HEK293 (cell line): ENCODE data around the gene EVI5.

Source experiments
- BCL11B ChIP-seq: fragments of 450-650 bp; formaldehyde crosslinking; IDR thresholded peaks from 2 replicates; pipeline ENCODE4 v1.5.1; 2016; ENCODE audit warnings: low read depth, missing biosample characterization, missing genetic modification characterization
- ELK4 ChIP-seq: IDR thresholded peaks from 2 replicates; pipeline ENCODE4 v1.6.1; 2011; ENCODE audit warnings: mild to moderate bottlenecking, low read depth, low read length, borderline replicate concordance
- GLI2 ChIP-seq: fragments of 450-650 bp; formaldehyde crosslinking; IDR thresholded peaks from 2 replicates; pipeline ENCODE4; 2017; ENCODE audit warnings: missing biosample characterization, missing genetic modification characterization, low read depth, borderline replicate concordance
- GLIS1 ChIP-seq: fragments of 450-650 bp; formaldehyde crosslinking; IDR thresholded peaks from 2 replicates; pipeline ENCODE4 v1.5.1; 2016; ENCODE audit warnings: missing biosample characterization, missing genetic modification characterization
- HOXA7 ChIP-seq: sonication (generic); formaldehyde crosslinking; IDR thresholded peaks from 2 replicates; pipeline ENCODE4 v1.8.1; 2022; ENCODE audit warnings: missing genetic modification reagents, borderline replicate concordance
- KLF1 ChIP-seq: fragments of 450-650 bp; formaldehyde crosslinking; IDR thresholded peaks from 2 replicates; pipeline ENCODE4 v1.5.1; 2016; ENCODE audit warnings: missing biosample characterization, missing genetic modification characterization
- KLF16 ChIP-seq: fragments of 450-650 bp; formaldehyde crosslinking; IDR thresholded peaks from 2 replicates; pipeline ENCODE4 v1.5.1; 2017; ENCODE audit warnings: missing biosample characterization, missing genetic modification characterization
- SCRT1 ChIP-seq: fragments of 450-650 bp; formaldehyde crosslinking; IDR thresholded peaks from 2 replicates; pipeline ENCODE4 v1.5.1; 2016; ENCODE audit warnings: missing biosample characterization, missing genetic modification characterization, borderline replicate concordance
- SP2 ChIP-seq: fragments of 450-650 bp; formaldehyde crosslinking; IDR thresholded peaks from 2 replicates; pipeline ENCODE4 v1.5.1; 2016; ENCODE audit warnings: missing biosample characterization, missing genetic modification characterization
- SP3 ChIP-seq: fragments of 450-650 bp; formaldehyde crosslinking; IDR thresholded peaks from 2 replicates; pipeline ENCODE4 v1.5.1; 2016; ENCODE audit warnings: missing biosample characterization, missing genetic modification characterization
- SP7 ChIP-seq: fragments of 450-650 bp; formaldehyde crosslinking; IDR thresholded peaks from 2 replicates; pipeline ENCODE4 v1.5.1; 2016; ENCODE audit warnings: missing biosample characterization, missing genetic modification characterization
- ZBTB6 ChIP-seq: fragments of 450-650 bp; formaldehyde crosslinking; IDR thresholded peaks from 2 replicates; pipeline ENCODE4 v1.5.1; 2017; ENCODE audit warnings: missing biosample characterization, missing genetic modification characterization
- ZBTB8A ChIP-seq: fragments of 450-650 bp; formaldehyde crosslinking; IDR thresholded peaks from 2 replicates; pipeline ENCODE4 v1.5.1; 2016; ENCODE audit warnings: missing biosample characterization, missing genetic modification characterization
- ZNF146 ChIP-seq: fragments of 450-650 bp; formaldehyde crosslinking; IDR thresholded peaks from 2 replicates; pipeline ENCODE4 v1.5.1; 2016; ENCODE audit warnings: missing biosample characterization, missing genetic modification characterization
- ZNF169 ChIP-seq: fragments of 450-650 bp; formaldehyde crosslinking; IDR thresholded peaks from 2 replicates; pipeline ENCODE4 v1.5.1; 2016; ENCODE audit warnings: missing biosample characterization, missing genetic modification characterization
- ZNF202 ChIP-seq: fragments of 450-650 bp; formaldehyde crosslinking; IDR thresholded peaks from 2 replicates; pipeline ENCODE4 v1.5.1; 2016; ENCODE audit warnings: missing biosample characterization, missing genetic modification characterization, borderline replicate concordance
- ZNF214 ChIP-seq: fragments of 450-650 bp; formaldehyde crosslinking; IDR thresholded peaks from 2 replicates; pipeline ENCODE4 v1.5.1; 2017; ENCODE audit warnings: missing biosample characterization, mild to moderate bottlenecking, missing genetic modification characterization, borderline replicate concordance
- ZNF266 ChIP-seq: fragments of 450-650 bp; formaldehyde crosslinking; IDR thresholded peaks from 2 replicates; pipeline ENCODE4 v1.5.1; 2016; ENCODE audit warnings: missing biosample characterization, missing genetic modification characterization, low read depth
- ZNF335 ChIP-seq: fragments of 450-650 bp; formaldehyde crosslinking; conservative IDR thresholded peaks from 2 replicates; pipeline ENCODE4 v1.5.1; 2016; ENCODE audit warnings: missing biosample characterization, missing genetic modification characterization
- ZNF354C ChIP-seq: fragments of 450-650 bp; formaldehyde crosslinking; IDR thresholded peaks from 2 replicates; pipeline ENCODE4 v1.5.1; 2016; ENCODE audit warnings: missing biosample characterization, missing genetic modification characterization, low read depth, borderline replicate concordance
- ZNF391 ChIP-seq: fragments of 450-650 bp; formaldehyde crosslinking; IDR thresholded peaks from 2 replicates; pipeline ENCODE4 v1.5.1; 2016; ENCODE audit warnings: low read depth, missing biosample characterization, missing genetic modification characterization, borderline replicate concordance
- ZNF514 ChIP-seq: fragments of 450-650 bp; formaldehyde crosslinking; IDR thresholded peaks from 2 replicates; pipeline ENCODE4 v1.5.1; 2016; ENCODE audit warnings: missing biosample characterization, missing genetic modification characterization
- ZNF571 ChIP-seq: fragments of 450-650 bp; formaldehyde crosslinking; IDR thresholded peaks from 2 replicates; pipeline ENCODE4 v1.5.0; 2017; ENCODE audit warnings: missing biosample characterization, missing genetic modification characterization
- ZNF600 ChIP-seq: fragments of 450-650 bp; formaldehyde crosslinking; IDR thresholded peaks from 2 replicates; pipeline ENCODE4 v1.5.1; 2016; ENCODE audit warnings: missing biosample characterization, missing genetic modification characterization
- ZNF664 ChIP-seq: fragments of 450-650 bp; formaldehyde crosslinking; IDR thresholded peaks from 2 replicates; pipeline ENCODE4 v1.5.1; 2016; ENCODE audit warnings: missing biosample characterization, missing genetic modification characterization
- ZNF670 ChIP-seq: fragments of 450-650 bp; formaldehyde crosslinking; IDR thresholded peaks from 2 replicates; pipeline ENCODE4 v1.5.1; 2016; ENCODE audit warnings: missing biosample characterization, missing genetic modification characterization, low read depth
- ZNF791 ChIP-seq: fragments of 450-650 bp; formaldehyde crosslinking; IDR thresholded peaks from 2 replicates; pipeline ENCODE4 v1.5.1; 2016; ENCODE audit warnings: missing biosample characterization, missing genetic modification characterization
- ZSCAN5A ChIP-seq: fragments of 450-650 bp; formaldehyde crosslinking; IDR thresholded peaks from 2 replicates; pipeline ENCODE4 v1.5.1; 2016; ENCODE audit warnings: missing biosample characterization, missing genetic modification characterization
- TF ChIP-seq, protein P1 (sequence below): fragments of 450-650 bp; formaldehyde crosslinking; IDR thresholded peaks from 2 replicates; pipeline ENCODE4 v1.5.1; 2016; ENCODE audit warnings: missing biosample characterization, missing genetic modification characterization
- TF ChIP-seq, protein P2 (sequence below): fragments of 450-650 bp; formaldehyde crosslinking; IDR thresholded peaks from 2 replicates; pipeline ENCODE4 v1.5.1; 2017; ENCODE audit warnings: missing biosample characterization, missing genetic modification characterization
- TF ChIP-seq, protein P3 (sequence below): fragments of 450-650 bp; formaldehyde crosslinking; IDR thresholded peaks from 2 replicates; pipeline ENCODE4 v1.5.1; 2016; ENCODE audit warnings: missing biosample characterization, missing genetic modification characterization

The EVI5 gene

DNA sequence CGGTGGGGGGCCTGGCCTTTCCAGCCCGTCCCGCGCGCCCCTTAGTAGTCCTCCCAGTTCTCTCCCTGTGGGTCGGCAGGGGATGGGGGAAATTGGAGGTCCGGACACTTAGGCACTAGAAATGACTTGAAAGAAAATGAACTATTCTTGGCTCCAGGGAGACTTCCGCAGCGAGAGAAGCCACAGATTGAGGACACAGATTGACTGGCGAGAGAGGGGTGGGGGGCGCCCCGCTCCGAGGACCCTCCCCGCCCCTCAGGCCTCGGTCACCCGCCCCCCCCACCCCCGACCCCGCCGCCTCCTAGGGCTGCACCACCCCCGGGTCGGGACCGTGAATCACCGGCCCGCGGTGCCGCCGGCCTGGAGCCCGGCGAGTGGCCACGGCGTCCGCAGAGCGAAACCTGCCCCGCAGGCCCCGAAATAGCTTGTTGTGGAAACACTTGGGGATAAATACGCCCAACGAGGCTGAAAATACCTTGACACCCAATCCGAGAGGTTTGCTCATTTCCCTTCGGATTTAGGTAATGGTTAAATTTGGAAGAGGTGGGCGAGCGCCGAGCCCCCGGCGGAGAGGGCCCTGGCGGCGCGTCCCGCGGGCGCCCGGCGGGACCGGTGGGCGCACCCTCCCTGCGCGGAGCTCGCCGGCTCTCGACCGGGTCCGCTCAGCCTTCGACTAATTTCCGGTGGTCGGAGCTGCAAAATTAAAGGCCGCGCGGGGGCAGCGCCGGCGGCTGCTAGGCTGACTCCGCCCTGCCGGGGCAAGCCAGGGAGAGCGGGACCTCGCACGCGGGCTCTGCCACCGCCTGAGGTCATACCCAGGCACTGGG lies 298.4 kb downstream of the EVI5 start, which contains the start of gene GFI1 (continued):
- TF ChIP-seq, protein P1, sequence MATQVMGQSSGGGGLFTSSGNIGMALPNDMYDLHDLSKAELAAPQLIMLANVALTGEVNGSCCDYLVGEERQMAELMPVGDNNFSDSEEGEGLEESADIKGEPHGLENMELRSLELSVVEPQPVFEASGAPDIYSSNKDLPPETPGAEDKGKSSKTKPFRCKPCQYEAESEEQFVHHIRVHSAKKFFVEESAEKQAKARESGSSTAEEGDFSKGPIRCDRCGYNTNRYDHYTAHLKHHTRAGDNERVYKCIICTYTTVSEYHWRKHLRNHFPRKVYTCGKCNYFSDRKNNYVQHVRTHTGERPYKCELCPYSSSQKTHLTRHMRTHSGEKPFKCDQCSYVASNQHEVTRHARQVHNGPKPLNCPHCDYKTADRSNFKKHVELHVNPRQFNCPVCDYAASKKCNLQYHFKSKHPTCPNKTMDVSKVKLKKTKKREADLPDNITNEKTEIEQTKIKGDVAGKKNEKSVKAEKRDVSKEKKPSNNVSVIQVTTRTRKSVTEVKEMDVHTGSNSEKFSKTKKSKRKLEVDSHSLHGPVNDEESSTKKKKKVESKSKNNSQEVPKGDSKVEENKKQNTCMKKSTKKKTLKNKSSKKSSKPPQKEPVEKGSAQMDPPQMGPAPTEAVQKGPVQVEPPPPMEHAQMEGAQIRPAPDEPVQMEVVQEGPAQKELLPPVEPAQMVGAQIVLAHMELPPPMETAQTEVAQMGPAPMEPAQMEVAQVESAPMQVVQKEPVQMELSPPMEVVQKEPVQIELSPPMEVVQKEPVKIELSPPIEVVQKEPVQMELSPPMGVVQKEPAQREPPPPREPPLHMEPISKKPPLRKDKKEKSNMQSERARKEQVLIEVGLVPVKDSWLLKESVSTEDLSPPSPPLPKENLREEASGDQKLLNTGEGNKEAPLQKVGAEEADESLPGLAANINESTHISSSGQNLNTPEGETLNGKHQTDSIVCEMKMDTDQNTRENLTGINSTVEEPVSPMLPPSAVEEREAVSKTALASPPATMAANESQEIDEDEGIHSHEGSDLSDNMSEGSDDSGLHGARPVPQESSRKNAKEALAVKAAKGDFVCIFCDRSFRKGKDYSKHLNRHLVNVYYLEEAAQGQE (tag by site-specific recombination) = no peak
- TF ChIP-seq ZNF791 (tag by site-specific recombination) (no peak), SP3 (tag by site-specific recombination) (peak; percentile 35), SP7 (peak; percentile 77), ZNF335 (tag by site-specific recombination) (no peak; the same call in 1 of the 2 replicates), ZNF169 (tag by site-specific recombination) (no peak), ZNF571 (no peak), SCRT1 (tag by site-specific recombination) (no peak), ZBTB8A (tag by site-specific recombination) (peak; percentile 95), ZNF600 (tag by site-specific recombination) (peak; percentile 75), ZNF146 (tag by site-specific recombination) (no peak), ZNF664 (tag by site-specific recombination) (no peak), ZNF670 (tag by site-specific recombination) (no peak), ZNF514 (tag by site-specific recombination) (no peak), GLIS1 (peak; percentile 69), ELK4 (no peak), HOXA7 (CRISPR knock-in tag) (no peak), ZNF266 (tag by site-specific recombination) (no peak), ZNF354C (no peak), ZNF391 (tag by site-specific recombination) (no peak), ZBTB6 (tag by site-specific recombination) (no peak), KLF16 (tag by site-specific recombination) (no peak), GLI2 (tag by site-specific recombination) (no peak), ZNF202 (tag by site-specific recombination) (no peak), ZNF214 (no peak), BCL11B (tag by site-specific recombination) (no peak), ZSCAN5A (tag by site-specific recombination) (no peak), KLF1 (tag by site-specific recombination) (peak; percentile 58), SP2 (tag by site-specific recombination) (peak; percentile 62)
- TF ChIP-seq, protein P2, sequence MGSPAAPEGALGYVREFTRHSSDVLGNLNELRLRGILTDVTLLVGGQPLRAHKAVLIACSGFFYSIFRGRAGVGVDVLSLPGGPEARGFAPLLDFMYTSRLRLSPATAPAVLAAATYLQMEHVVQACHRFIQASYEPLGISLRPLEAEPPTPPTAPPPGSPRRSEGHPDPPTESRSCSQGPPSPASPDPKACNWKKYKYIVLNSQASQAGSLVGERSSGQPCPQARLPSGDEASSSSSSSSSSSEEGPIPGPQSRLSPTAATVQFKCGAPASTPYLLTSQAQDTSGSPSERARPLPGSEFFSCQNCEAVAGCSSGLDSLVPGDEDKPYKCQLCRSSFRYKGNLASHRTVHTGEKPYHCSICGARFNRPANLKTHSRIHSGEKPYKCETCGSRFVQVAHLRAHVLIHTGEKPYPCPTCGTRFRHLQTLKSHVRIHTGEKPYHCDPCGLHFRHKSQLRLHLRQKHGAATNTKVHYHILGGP (tag by site-specific recombination) = no peak
- TF ChIP-seq, protein P3, sequence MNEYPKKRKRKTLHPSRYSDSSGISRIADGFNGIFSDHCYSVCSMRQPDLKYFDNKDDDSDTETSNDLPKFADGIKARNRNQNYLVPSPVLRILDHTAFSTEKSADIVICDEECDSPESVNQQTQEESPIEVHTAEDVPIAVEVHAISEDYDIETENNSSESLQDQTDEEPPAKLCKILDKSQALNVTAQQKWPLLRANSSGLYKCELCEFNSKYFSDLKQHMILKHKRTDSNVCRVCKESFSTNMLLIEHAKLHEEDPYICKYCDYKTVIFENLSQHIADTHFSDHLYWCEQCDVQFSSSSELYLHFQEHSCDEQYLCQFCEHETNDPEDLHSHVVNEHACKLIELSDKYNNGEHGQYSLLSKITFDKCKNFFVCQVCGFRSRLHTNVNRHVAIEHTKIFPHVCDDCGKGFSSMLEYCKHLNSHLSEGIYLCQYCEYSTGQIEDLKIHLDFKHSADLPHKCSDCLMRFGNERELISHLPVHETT (tag by site-specific recombination) = no peak
